HUES64 (cell line): Measurements from ENCODE around the gene CEBPA.

Experiments
- H3K27ac ChIP-seq: 2 replicates; pipeline ENCODE4 v1.7.0; 2013; ENCODE audit warnings: low read depth, low read length, inconsistent platforms
- H3K27me3 ChIP-seq: 2 replicates; pipeline ENCODE4 v1.6.1; 2013; ENCODE audit warnings: mild to moderate bottlenecking, low read length; ENCODE audit not compliant: insufficient read depth
- H3K36me3 ChIP-seq: 2 replicates; pipeline ENCODE4 v1.6.1; 2013; ENCODE audit warnings: mild to moderate bottlenecking, low read length; ENCODE audit not compliant: insufficient read depth
- H3K4me1 ChIP-seq: 2 replicates; pipeline ENCODE4 v1.6.1; 2013; ENCODE audit warnings: mild to moderate bottlenecking, low read length, moderate library complexity; ENCODE audit not compliant: insufficient read depth
- H3K4me3 ChIP-seq: 2 replicates; pipeline ENCODE4 v1.5.1; 2013; ENCODE audit warnings: mild to moderate bottlenecking, low read length, moderate library complexity
- H3K9ac ChIP-seq: 2 replicates; pipeline ENCODE4 v1.6.1; 2013; ENCODE audit warnings: mild to moderate bottlenecking, low read depth, low read length
- H3K9me3 ChIP-seq: 2 replicates; pipeline ENCODE4 v1.6.1; 2013; ENCODE audit warnings: low read depth, low read length; ENCODE audit not compliant: insufficient read depth
- WGBS: fragments of 150-250, 120-280 bp; methylation state at CpG from one replicate; pipeline ENCODE4 v1.1.7; 2013; ENCODE audit warnings: missing lambda C conversion rate; 5-methylcytosine and 5-hydroxymethylcytosine counted together

The CEBPA gene

DNA sequence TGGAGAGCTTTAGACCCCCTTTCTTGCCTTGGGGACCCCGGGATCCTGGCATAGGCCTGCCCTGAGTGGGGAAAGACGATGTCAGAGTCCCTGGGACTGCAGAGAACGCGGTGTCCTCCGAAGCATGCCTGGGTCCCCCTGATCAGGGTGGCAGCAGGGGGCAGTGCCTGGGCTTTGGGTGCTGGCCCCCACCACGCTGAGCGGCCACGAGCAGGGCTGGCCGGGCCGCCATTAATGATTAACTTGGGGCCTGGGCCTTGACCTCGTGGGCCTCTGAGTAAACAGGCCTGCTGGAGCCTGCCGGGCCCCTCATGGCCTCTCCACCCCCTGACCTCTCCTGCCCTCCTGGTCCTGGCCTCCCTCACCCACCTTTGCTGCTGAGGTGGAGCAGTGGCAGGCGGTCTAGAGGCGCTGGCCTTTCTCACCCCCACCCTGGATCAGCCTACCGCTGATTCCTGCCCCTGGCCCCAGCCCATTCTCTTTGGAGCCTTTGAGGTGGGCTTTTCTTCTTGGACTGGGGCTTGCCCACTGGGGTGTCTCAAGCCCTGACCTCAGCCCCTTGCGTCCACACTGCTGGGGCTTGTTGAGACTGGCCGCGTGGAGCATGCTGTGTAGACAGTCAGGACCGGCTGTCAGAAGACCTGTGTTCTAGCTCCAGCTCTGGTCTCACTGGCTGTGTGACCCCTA lies 26.3 kb downstream of the CEBPA start:
- Histone ChIP-seq H3K27me3 (no peaks in the 10 kb centered on the region), H3K27ac (no peak overlapping the region), H3K4me1 (peaks cover 12% of the 10 kb centered on the region; the same call in 1 of the 2 replicates), H3K36me3 (no peaks in the 10 kb centered on the region), H3K9me3 (no peaks in the 10 kb centered on the region), H3K4me3 (no peak overlapping the region), H3K9ac (no peak overlapping the region)
- 90% methylated on average over 19 of the region's 19 CpGs for WGBS

DNA sequence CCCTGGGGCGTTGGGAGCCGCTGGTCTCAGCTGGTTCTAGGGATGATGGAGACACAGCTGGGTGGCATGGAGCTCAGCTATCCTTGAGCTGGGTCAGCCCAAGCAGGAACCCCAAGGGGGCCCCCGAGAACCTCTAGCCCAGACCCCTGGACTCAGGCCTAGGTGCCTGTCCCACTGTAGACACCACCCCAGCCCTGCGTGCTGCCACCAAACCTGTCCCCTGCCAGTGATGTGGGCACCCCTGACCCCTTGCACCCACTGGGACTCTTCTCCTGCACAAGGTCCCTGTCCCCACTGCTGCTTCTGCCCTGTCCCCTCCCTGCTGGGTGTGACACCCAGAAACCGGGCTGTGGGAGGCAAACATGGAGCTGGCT lies 26.8 kb downstream of the CEBPA start:
- 72% methylated on average over 5 of the region's 5 CpGs for WGBS
- Histone ChIP-seq H3K36me3 (no peaks in the 10 kb centered on the region), H3K27me3 (no peaks in the 10 kb centered on the region), H3K4me3 (no peak overlapping the region), H3K27ac (no peak overlapping the region), H3K9ac (no peak overlapping the region), H3K4me1 (peaks cover 12% of the 10 kb centered on the region; the same call in 1 of the 2 replicates), H3K9me3 (no peaks in the 10 kb centered on the region)

DNA sequence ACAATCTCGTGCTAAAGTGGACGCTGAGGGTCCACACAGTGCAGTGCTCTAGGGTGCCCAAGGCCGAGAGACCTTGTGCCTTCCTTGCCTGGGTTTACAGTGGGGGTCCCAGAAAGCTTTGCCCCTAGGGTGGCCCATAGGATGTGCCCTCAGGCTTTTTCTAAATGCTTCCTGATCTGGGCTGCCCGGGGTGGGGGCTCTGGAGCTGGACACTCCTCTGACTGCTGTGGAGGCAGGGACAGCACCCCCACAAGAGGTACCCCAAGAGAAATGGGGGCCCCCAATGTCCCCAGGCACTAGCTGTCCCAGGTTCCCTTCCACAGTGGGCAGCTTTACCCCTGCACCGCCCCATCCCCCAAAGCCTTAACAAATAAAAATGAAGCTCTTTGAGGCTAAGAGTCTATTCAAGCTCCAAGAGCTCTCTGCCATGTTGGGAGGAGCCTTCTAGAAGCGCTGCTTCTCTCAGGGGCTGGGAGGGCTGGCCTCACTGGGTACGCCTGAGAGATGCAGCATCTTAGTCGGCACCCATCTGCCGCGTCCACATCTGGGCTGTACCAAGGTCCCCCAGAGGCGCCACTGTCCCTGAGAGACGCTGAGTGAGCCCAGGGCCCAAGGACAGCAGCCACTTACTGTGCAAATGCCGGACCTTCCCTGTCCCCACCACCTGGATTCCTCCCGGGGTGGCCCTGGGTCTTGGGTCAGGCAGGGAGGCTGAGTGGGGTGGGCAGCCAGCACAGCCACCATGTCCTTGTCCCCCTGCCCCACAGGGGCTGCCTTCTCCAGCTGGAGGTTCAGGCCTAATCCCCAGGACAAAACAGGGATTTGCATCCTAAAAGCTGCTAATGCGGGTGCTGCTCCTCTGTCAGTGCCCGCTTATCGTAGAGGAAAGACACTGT lies 27.4 kb downstream of the CEBPA start:
- no peak overlapping the region; the same call in 1 of the 2 replicates for H3K9ac ChIP-seq
- 80% methylated on average over 17 of the region's 17 CpGs for WGBS
- no peaks in the 10 kb centered on the region for H3K27me3 ChIP-seq
- H3K9me3 ChIP-seq, result no peaks in the 10 kb centered on the region
- no peak overlapping the region for H3K4me3 ChIP-seq
- peaks cover 12% of the 10 kb centered on the region; the same call in 1 of the 2 replicates for H3K4me1 ChIP-seq
- no peak overlapping the region for H3K27ac ChIP-seq
- H3K36me3 ChIP-seq, result no peaks in the 10 kb centered on the region

DNA sequence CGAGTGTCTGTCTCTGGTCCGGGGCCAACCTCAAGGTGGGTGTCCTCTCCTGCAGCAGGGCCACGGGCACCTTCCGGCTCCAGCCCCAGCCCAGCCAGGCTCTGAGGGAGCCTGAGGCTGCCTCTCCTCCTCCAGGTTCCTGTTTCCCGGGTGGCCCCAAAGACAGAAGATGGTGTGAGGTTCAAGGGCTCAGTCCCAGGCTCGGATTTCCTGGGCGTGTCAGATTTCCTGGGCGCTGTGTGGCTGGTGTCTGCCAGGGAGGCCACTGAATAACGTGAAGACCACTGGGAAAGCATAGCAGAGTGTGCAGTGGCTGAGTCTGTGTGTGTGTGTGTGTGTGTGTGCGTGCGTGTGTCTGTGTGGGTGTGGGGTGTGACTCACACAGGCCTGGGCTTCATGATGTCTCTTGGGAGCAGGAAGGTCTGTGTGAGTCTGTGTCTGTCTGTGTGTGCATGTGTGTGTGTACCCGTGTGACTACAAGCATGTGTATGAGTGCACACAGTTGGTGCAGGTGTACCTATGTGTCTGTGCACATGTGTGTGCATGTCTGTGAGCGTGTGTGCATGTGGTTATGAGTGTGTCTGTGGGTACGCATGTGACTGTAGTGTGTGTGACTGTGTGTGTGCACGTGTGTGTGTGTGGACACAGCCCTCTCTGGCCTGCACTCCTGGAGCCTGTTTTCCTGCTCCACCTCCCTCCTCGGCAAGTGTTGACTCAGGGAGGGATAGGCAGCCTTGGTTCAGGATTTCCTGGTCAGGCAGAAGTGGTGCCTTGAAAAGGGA lies 28.3 kb downstream of the CEBPA start:
- WGBS, result 80% methylated on average over 16 of the region's 16 CpGs
- Histone ChIP-seq H3K4me1 (peaks cover 12% of the 10 kb centered on the region; the same call in 1 of the 2 replicates), H3K9me3 (no peaks in the 10 kb centered on the region), H3K36me3 (no peaks in the 10 kb centered on the region), H3K27ac (no peak overlapping the region), H3K27me3 (no peaks in the 10 kb centered on the region), H3K4me3 (no peak overlapping the region), H3K9ac (no peak overlapping the region)

DNA sequence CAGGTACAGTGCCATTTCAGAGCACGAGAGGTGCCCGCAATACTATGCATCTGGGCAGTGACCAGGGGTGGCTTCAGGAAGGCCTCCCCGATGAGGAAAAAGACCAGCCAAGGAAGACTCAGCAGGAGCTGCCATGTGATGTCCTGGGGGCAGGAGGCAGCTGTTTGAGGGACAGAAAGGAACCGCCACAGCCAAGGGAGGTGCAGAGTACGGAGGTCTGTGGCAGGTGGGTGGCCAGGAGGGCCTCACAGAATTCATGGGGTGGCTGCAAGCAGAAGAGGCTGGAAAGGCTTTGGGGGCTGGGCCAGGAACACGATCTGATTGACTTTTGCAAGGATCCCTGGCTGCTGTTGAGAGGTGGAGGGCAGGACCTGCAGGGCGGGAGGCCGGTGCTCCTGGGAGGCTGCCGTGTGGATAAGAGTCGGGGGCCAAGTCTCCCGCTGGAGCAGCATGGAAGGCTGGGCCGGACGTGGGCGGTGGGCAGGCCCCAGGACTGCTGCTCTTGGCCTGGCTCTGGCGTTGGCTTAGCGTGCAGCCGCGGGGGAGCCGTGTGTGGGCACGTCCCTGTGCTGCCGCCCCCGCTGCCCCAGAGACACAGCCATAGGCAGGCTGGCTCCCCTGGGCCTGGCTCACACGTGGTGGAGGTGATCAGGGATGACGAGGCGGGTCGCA lies 29.1 kb downstream of the CEBPA start:
- 78% methylated on average over 26 of the region's 26 CpGs for WGBS
- Histone ChIP-seq H3K36me3 (no peaks in the 10 kb centered on the region), H3K27me3 (no peaks in the 10 kb centered on the region), H3K9me3 (no peaks in the 10 kb centered on the region), H3K4me3 (no peak overlapping the region), H3K9ac (no peak overlapping the region), H3K4me1 (peaks cover 12% of the 10 kb centered on the region; the same call in 1 of the 2 replicates), H3K27ac (no peak overlapping the region)

DNA sequence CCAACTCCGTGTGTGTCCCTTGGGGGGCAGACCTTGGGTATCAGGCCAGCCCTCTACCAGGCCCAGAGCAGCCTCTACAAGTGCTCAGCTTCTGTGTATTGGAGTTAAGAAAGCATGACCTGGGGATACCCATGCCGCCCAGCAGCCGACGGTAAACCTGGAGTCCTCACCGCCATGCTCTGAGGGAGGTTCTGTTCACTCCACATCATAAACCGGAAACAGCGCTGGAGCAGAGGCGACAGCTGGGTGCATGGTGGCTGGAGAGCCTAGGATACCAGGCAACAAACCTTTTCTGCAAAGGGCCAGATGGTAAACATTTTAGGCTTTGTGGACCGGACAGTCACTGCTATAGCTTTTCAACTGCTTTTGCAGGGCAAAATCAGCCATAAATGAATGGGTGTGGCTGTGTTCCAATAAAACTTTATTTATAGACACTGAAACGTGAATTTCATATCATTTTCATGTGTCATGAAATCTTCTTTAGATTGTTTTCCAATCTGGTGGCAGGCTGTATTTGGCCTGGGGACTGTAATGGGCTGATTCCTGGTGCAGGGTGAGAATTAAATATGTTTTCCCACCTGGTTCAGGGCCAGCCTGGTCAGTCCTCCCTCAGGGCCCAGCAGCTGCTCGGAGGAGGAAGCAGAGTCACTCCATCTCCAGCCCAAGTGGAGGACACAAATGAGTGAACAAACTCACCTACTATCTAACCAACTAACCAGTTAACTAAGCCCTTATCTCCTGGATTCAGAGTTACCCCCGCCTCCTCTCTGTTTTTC lies 30.9 kb downstream of the CEBPA start:
- H3K9ac ChIP-seq, result no peak overlapping the region
- no peak overlapping the region for H3K27ac ChIP-seq
- no peaks in the 10 kb centered on the region for H3K36me3 ChIP-seq
- H3K4me1 ChIP-seq, result peaks cover 12% of the 10 kb centered on the region; the same call in 1 of the 2 replicates
- 85% methylated on average over 11 of the region's 12 CpGs for WGBS
- H3K27me3 ChIP-seq, result no peaks in the 10 kb centered on the region
- no peaks in the 10 kb centered on the region for H3K9me3 ChIP-seq
- no peak overlapping the region for H3K4me3 ChIP-seq

DNA sequence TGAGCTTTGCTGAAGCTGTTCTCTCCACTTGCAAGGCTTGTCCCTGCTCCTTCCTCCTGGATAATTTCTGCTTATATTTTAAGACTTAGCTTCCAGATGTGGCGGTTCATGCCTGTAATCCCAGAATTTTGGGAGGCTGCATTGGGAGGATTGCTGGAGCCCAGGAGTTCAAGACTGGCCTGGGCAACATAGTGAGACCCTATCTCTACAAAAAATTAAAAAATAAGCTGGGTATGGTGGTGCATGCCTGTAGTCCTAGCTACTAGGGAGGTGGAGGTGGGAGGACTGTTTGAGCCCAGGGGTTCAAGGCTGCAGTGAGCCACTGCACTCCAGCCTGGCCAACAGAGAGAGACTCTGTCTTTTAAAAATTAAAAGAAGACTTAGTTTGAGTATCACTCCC lies 31.6 kb downstream of the CEBPA start:
- Histone ChIP-seq H3K27me3 (no peaks in the 10 kb centered on the region), H3K4me1 (peaks cover 12% of the 10 kb centered on the region; the same call in 1 of the 2 replicates), H3K9me3 (no peaks in the 10 kb centered on the region), H3K36me3 (no peaks in the 10 kb centered on the region), H3K27ac (no peak overlapping the region), H3K9ac (no peak overlapping the region), H3K4me3 (no peak overlapping the region)
- 96% methylated on average over 1 of the region's 1 CpG for WGBS

DNA sequence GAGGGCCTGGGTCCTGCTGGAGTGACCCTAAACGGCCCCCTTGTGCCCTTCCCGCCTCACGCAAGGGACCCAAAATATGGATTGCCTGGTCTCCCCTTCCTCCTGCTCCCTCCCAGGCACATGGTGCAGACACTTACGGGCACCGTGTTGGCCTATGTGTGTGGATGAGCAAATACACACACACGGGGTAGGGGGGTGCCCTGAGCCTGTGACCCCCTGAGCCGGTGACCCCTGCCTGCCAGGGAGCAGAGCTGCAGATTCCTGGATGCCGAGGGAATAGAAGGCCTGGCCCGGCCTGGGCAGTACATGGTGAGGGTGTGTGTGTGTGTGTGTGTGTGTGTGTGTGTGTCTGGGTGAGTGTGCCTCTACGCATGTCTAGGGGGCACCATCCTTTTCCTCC lies 33.3 kb downstream of the CEBPA start:
- WGBS, result 93% methylated on average over 9 of the region's 10 CpGs
- Histone ChIP-seq H3K9me3 (no peaks in the 10 kb centered on the region), H3K9ac (no peak overlapping the region), H3K4me3 (no peak overlapping the region), H3K4me1 (no peaks in the 10 kb centered on the region), H3K36me3 (no peaks in the 10 kb centered on the region), H3K27me3 (no peaks in the 10 kb centered on the region), H3K27ac (no peak overlapping the region)

DNA sequence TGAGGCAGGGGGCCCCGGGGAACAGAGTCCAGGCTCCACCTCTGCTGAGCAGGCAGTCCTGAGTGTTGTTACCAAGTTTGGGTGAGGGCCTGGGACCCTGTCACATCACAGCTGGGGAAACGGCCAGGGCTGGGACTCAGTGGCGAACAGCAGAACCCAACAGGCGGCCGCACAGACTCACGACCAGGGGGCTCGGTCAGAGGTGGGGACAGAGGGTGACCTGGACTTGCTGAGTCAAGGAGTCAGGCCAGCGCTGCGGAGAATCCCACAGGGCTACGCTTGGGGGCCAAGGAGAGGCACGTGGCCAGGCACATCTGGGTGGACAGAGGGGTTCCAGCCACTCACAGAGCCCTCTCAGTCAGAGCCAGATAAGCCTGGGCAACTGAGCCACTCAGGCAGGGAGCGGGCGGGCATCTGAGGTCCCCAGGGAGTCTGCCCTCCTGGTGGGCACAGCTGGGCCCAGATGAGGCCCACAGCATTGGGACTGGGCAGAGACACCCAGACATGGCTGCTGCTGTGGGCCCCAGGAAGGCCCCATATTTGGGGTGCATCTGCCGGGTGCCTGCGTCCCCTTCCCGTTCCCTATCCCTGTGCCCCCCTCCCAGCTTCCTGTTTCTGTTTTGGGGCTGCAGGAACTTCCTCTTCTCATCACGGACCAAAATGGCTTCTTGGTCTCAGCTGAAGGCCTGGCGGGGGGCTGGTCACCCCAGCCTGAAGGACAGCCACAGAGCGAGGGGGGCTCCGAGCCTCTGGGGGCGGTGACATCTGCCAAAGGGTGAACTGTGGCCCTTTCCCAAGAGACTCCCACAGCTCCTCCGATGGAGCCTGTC lies 34.0 kb downstream of the CEBPA start:
- WGBS, result 92% methylated on average over 22 of the region's 22 CpGs
- H3K9ac ChIP-seq, result no peak overlapping the region
- H3K9me3 ChIP-seq, result no peaks in the 10 kb centered on the region
- H3K27me3 ChIP-seq, result no peaks in the 10 kb centered on the region
- no peaks in the 10 kb centered on the region for H3K36me3 ChIP-seq
- no peak overlapping the region for H3K27ac ChIP-seq
- H3K4me1 ChIP-seq, result no peaks in the 10 kb centered on the region
- H3K4me3 ChIP-seq, result no peak overlapping the region
